HG03139 (cell line): ENCODE data around the gene OPCML.

ENCODE experiments used
- ATAC-seq: cut with Tn5 transposase; IDR thresholded peaks from one replicate; pipeline ENCODE4 v1.9.1; 2021; ENCODE audit not compliant: unreplicated experiment

The OPCML gene

DNA sequence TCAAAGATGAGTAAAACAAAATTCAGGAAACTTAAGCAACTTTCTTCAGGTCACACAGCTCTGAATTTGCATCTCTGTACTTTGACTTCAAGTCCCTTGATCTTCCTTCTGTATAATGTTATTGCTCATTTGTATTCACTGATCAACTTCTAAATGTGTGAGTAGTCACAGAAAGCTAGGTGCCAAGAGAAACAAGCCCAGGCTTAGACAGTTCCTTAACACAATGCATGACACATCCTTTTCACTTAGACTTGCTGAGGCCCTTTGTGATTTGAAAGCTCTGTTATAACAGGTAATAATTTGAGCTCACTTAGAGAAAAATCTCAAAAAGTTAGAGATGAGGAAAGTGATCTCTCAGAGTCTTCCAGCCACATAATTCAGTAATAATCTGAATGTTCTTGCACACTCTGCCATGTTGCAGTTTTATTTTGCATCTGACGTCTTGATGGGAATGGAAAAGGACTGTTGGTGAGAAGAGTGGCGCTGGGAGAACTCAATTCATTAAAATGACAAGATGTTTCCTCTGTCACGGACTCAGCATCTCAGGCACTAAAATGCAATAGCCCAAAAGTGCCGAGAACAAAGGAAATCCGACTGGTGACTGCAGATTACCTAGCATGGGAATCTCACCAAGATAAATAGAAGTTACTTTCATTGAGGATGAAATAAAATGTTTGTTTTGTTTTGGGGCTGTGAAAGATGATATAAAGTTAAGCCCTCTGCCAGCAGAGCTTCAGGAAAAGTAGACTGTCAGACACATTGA, 665.3 kb downstream of the OPCML start:
- no peak for ATAC-seq

DNA sequence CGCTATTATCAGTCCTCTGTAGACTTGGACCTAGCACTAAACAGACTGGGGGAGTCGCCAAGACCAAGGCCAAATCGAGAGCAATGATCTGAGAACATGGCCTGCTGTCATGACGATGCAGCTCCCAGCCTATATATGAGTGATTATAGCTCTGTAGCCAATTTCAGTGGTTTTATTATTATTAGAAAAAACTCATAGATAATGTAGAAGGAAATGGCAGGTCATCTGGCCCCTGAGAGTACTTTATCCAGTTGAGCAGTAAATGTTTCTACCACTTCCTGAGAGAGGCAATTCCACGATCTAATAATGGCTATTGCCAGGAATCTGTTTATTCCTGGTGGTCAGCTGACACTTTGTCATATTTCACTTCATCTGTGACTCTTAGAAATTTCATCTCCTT, 666.7 kb downstream of the OPCML start:
- no peak for ATAC-seq

DNA sequence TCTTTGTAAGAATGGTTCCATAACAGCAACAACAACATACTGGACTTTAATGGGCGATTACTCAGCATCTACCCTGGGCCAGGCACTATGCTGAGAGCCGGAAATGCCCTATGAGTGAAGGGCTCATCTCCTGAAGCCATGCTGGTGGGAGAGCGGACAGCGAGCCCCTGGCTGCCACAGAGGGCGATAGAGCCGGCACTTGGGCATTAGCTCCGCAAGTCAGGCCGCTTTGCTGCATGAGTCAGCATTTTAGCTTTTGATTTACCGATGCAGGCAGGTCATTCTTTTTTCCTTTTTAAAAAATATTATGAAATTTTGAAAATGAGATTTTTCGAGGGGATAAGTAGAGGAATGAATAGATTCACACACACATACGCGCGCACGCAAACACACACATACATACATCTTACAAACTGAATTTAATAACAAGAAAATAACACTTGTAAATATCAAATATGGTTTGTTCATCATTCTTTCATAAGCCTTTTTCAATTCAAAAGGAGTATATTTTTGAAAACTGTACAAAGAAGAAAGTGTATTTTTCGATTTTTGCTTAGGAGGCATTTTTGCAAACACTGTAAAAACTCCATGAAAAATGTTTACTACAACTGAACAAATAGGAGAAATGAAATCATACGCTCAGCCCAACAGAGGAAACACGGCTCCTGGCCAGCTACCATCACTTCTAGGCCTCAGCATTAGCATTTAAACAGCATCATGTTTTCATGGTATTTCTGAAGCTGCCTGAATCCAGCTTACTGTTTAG, 667.3 kb downstream of the OPCML start:
- ATAC-seq: no peak

DNA sequence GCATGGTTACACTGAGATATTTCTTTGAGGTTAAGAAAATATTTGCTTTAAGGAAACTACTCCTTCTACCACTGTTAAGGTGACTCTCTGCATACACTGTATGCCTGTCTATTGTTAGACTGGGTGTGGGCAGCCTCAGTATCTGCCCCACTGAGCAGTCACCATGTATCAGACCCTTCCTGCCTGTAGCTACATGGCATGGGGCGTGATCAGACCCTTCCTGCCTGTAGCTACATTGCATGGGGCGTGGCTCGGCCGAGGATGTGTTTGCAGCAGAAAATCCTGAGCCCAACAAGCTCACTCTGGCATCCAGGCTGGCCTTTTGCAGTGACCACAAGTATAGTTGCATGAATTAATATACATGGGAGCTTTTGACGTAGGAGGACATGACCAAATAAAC, 669.4 kb downstream of the OPCML start:
- no peak for ATAC-seq

DNA sequence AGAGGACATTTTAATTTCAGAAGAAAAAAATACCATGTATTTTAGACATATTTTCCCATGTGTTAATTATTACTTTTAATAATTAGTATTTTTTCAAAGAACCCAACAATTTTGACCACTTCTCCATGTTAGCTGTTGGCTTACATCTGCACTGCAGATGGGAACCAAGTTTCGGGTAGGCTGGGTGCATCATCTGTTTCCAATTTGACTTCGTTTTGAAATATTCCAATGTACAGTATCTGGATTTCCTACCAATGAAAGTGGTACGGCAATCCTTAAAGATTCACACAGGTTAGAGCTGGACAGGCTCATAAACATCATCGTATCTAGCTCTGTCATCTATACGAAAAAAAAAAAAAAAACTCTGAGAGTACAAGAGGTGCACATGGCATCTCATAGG, 670.2 kb downstream of the OPCML start:
- ATAC-seq: no peak

DNA sequence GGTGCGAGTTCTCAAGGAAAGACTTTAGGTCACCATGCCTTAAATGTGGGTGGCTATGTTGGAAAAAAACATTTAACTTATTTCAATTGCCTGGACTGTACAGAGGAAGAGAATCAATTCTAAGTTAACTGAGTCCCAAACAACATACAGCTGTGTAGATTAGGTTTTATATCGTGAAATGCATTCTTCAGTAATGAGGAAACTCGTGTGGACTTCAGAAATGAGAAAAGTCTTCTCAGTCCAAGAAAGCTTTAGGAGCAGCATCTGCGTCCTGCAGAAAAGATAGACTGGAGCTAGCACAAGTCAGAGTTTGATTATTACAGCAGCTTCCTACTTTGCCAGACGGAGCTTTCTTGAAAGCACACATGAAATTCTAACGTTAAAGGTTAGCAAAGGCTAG, 673.0 kb downstream of the OPCML start:
- no peak for ATAC-seq

DNA sequence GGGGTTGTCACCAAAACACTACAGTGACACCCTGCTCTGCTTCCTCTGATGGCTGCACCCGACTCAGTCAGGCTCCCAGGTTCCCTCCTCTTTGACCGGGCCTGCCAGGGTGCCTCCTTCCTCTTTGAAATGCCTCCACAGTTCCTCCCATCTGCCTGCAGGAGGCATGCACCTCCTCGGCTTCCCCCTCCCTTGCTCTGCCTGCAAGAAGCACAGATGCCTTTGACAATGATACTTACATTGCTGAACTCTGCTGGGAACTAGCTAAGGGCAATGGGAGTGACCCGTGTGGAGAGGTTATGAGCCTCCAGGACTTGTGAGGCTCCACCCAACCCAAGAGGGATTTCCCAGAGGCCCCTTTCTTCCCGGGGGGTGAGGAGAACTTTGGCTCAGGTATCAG, 674.1 kb downstream of the OPCML start:
- no peak for ATAC-seq

DNA sequence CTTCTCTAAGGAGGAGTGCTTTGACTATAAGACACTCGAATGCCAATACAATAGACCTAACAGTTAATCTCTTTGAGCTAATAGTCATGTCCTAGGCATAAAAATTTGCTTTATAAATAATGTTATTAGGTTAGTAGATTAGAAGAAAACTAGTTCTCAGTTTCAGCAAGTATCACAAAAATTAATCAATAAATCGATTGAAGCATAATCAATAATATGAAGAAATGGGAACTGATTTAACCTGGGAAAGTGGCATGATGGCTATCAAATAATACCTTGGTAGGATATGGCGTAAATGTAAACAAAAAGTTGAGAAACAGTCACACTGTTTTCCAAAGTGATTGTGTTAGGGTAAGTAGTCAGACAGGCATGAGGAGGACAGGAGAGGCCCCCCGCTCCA, 676.3 kb downstream of the OPCML start:
- ATAC-seq: no peak

DNA sequence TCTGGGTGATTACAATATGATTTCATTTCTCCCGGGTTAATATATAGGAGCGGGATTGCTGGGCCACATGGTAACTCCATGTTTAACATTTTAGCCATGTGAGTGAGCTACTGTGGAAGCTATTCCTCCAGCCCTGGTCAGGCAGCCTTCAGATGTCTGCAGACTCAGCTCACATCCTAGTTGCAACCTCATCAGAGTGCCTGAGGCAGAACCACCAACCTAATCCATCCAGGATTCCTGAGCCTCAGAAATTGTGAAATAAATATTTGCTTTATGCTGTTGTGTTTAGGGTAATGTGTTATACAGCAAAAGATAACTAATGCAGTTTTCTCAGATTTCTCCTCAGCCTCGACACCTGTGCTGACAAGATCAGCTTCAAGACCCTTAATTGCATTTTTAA, 676.8 kb downstream of the OPCML start:
- no peak for ATAC-seq

DNA sequence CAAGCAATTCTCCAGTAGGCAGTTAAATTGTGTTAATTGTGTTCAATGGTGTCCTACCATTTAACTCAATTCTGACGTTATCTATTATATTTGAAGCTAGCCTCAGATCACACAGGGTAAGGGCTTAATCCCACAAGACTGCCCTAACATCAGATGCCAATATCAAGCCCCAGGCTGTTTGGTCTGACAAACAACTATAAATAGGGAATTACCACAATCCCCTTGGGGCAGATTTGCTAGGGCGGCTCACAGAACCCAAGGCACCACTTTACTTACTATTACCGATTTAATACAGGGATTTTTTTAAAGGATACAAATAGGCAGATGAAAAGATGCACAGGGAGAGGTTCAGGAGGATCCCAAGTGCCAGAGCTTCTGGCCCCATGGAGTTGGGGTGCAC, 678.4 kb downstream of the OPCML start:
- ATAC-seq: no peak

DNA sequence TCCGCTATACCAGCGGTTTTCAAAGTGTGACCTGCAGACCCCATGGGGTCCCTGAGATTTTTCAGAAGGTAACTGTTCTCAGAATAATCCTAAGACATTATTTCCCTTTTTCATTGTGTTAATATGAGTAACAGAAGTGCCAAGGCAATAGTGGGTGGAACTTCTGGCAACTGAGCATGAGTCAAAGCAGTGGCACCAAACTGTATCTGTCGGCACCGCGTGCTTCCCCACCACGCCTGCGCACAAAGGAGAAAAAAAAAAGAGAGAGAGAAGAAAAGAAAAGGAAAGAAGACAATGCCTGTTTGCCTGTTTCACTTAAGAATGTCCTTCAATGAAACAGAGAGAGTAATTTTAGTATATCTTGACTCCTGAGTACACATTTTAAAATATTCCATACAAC, 679.9 kb downstream of the OPCML start:
- ATAC-seq: no peak

DNA sequence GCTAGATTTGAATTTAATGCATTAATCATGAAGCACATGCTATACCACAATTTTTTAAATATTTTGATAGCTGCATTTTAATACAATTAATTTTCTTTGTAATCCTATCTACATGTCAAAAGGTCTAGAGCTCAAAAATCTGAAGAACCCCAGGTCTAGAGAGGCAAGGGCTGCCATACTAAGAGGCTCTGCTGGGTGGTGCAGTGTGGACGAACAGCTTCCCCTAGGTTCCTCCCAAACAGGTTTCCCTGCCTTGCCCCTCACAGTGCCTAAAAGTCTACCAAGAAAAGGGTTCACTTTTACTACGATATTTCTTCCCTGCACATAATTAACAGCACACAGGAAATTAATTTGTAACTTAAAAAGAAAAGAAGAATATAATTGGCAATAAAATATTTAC, 681.1 kb downstream of the OPCML start:
- ATAC-seq: no peak

DNA sequence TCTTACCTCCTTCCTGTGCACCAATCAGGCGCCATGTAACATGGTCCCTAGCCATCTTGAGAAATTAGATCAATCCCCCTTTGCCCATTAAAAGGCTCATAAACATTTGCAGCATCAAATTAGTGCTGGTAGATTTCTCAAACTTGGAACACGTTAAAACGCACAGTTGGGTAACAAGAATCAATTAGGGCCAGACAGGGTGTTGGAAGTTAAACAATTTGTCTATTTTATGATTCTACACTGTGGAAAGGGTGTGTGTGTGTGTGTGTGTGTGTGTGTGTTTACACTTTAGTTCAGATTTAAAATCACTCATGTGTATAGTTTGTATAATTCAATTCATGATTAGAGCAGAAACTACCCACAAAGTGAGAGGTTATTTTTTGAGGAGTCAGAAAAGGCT, 682.0 kb downstream of the OPCML start:
- no peak for ATAC-seq

DNA sequence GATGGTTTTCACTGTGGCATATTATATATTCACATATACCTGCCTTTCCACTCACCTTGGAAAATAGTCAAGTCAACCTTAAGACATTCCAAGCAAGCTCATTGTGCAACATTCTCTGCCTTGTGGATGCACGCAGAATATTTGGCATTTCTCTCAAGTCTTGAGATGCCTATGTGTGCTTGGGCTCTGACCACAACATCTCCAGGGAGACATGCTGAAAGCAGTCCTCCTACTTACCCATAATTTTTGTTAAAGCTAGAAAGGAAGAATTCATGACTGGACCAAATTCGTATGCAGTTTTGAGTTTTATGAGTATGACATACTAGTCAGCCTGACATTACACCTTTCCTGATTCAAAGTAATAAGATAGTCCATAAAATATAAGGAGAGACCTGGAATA, 684.0 kb downstream of the OPCML start:
- ATAC-seq: no peak

DNA sequence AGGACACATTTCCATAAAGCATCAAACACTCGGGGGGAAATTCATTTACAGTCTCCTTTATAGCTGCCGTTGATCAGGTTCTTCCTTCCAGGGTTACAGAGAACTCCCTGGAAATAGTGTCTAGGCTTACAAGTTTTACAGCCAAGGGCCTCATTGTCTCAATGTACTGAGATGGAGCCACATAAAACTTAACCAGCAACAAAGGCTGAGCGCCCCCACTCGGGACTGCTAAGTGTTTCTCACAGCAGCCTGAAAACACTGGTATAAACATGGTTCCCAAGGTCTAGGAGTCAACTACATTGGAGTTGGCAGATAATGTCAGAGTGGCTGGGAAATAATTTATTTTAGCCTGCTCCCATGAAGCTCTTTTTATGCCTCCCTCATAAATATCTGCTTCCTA, 686.2 kb downstream of the OPCML start:
- ATAC-seq: no peak

DNA sequence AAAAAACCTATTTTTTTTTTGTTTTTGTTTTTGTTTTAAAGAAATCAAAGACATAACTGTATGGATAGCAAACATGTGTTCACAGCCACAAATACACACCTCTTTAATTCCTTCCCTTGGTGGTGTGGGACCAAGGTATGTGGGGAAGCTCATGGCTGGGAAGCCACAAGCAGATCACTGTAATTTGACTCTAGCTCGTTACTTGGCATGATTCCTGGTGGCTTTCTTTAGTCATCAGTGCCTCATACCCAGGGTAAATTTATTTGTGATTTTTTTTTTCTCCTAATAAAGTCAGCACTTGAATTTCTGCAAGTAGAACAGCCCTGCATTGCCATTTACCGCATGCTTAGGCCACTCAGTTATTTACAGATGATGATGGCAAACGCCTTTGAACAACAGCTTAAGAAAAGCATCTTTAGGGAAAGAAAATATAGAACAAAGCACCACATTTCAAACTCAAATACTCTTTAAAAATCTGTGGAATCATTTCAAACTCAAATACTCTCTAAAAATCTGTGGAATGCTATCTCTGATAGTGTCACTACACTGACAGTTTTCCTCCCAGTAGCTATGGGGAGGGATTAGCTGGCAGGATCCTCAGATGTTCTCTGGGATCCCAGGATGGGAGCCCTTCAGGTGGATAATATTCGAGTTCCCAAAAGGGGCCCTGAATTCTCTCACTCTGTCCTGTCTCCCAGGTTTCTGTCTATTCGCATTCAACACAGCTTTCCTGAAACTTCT, 687.2 kb downstream of the OPCML start:
- no peak for ATAC-seq

DNA sequence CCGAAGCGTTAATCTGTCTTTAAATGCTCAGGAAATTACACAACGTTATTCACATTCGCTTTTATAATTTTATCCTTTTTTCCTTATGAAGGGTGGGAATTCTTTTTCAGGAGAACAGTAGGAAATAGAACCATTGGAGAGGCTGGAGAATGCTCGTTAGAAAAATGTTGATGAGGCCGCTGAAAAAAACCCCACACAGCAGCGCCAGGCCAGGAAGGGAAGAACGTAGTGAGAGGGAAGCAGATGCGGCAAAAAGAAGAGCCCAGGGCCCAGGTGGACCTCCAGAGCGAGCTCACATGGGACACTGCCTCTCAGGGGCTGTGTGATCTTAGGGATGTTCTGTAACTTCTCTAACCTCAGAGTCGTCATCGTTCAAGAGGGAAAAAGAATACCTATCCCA, 691.6 kb downstream of the OPCML start:
- no peak for ATAC-seq

DNA sequence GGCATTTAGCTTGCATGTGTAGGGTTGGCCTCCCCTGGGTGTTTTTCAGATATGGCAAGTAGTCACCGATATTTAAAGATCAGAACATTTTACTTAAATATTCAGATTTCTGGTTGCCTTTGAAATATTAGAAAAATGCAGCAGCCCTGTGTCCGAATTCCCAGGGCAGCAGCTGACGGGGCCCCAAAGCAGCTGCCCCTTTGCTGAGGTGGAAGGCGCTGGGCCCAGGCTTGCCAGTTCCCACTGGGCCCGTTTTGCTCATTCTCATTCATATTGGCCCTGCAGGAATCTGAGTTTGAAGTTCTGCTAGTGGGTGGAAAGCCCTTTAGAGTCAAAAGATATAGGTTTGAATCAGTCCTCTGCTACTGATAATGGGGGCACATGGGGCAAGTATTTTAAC, 692.1 kb downstream of the OPCML start:
- ATAC-seq: no peak

DNA sequence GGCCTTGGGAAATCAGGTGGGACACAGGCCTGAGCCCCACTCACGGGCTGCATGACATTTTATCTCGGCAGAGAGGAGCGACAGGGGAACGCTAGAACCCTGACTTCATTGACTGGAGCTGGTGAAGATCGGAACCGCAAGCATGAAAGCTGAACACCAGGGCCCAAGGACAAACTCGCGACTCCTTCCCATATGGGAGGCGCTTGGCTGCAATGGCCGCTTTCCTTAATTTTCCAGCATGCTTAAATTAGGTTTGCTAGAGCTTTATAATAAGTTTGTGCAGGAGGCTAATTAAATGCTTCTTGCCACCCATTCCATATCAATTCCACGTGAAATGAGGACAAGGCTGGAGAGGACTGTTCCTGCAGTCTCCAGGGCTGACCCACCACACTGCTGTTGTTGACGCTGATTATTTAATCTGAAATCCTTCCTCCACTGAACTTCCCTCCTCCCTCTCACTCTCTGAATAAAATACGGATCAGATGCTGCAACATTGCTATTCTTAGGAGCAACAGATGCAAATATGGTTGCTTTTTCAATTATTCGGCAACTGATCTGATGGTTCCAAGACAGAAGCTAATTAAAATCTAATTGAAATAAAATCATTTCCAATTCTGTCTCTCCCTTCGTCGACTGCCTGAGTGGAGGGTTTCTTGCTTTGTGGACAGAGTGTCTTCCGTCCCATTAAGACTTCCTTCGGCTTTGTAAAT, 692.9 kb downstream of the OPCML start:
- no peak for ATAC-seq

DNA sequence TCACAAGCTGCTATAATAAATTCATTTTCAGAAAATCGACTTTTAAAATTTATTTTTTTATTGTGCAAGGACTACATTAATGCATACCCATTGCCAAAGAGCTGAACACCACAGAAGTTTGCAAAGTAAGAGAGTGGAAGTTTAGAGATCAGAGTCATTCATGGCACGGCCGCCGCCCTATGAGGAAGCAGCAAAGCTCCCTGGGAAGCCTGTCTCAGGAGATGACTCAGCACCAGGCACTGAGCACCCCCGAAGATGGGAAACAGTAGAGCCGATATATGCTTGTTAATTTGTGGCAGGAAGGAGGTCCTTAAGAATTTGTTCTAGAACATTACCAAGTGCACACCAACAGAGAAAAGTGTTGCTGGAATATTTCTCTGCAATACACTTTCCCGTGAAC, 693.7 kb downstream of the OPCML start:
- ATAC-seq: no peak

DNA sequence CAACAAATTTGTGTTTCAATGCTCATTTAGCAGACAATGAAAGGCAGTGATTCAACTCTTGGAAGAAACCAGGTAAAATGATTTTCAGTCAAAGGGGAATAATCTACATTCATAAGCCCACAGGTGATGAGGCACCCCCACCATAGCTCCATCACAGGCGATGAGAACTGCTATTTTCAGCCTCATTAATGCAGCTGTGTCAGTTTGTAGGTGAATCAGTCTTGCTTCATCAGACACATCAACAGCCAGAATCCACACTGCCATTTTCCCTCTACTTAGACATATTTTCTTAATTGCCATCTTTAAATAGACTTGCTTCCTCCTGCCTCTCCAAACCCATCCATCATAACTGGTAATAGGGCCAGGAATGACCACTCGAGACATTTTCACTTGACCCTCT, 701.0 kb downstream of the OPCML start:
- ATAC-seq: no peak
